Heart right ventricle (tissue), 16 donors: Measurements from ENCODE around the gene INPP5A. TPM values are rescaled to one million over a fixed set of nuclear protein-coding genes. Genes with fewer than 3 reads are reported as not detected.

Source experiments
- ATAC-seq, 8 donors: fragments of 200-7000 bp; cut with Tn5 transposase; one replicate each; pipeline ENCODE4 v1.9.1; 2020; ENCODE audit warnings: mild to moderate bottlenecking in 8 of 8, moderate library complexity in 8 of 8, moderate number of reproducible peaks in 1 of 8
- DNase-seq, 2 donors: peaks; one replicate each; pipeline ENCODE4 v3.0.0-alpha.2; 2020
- H3K27ac ChIP-seq, 10 donors: fragments of 200-600 bp; sonication (generic) in 2 of 10; one replicate each; pipeline versions ENCODE4 v1.5.0 to v1.8.0; 2020 to 2022; ENCODE audit warnings: mild to moderate bottlenecking in 3 of 10
- H3K27me3 ChIP-seq, 7 donors: fragments of 200-600 bp; one replicate each; pipeline ENCODE4 v1.8.0; 2021 to 2022; ENCODE audit warnings: mild to moderate bottlenecking in 2 of 7
- H3K36me3 ChIP-seq, 9 donors: fragments of 200-600 bp; sonication (generic) in 1 of 9; one replicate each; pipeline versions ENCODE4 v1.5.0 to v1.8.0; 2020 to 2022; ENCODE audit warnings: mild to moderate bottlenecking in 2 of 9
- H3K4me1 ChIP-seq, 9 donors: fragments of 200-600 bp; sonication (generic) in 1 of 9; one replicate each; pipeline versions ENCODE4 v1.5.0 to v1.8.0; 2020 to 2022; ENCODE audit warnings: mild to moderate bottlenecking in 4 of 9
- H3K4me3 ChIP-seq, 10 donors: fragments of 200-600 bp; sonication (generic) in 2 of 10; one replicate each; pipeline versions ENCODE4 v1.5.0 to v1.8.0; 2020 to 2022; ENCODE audit warnings: mild to moderate bottlenecking in 7 of 10, moderate library complexity in 2 of 10
- H3K9me3 ChIP-seq, 11 donors: fragments of 200-600 bp in 10 of 11; sonication (generic) in 2 of 11; one replicate each; pipeline versions ENCODE4 v1.5.0 to v1.8.0; 2013 to 2022; ENCODE audit warnings: mild to moderate bottlenecking in 2 of 11, control low read depth in 1 of 11, moderate library complexity in 1 of 11
- WGBS, 2 donors: extraction: QIAGEN DNeasy Blood & Tissue Kit; methylation state at CpG; one replicate each; pipeline ENCODE4 v1.1.7; 2013; ENCODE audit warnings: inconsistent platforms in 1 of 2; 5-methylcytosine and 5-hydroxymethylcytosine counted together
- intact Hi-C, 10 donors: fragments of 100-400 bp; cut with DNase I; formaldehyde crosslinking; loops; one replicate each; pipeline versions ENCODE4 v1.11.1 to v1.14.2; 2022
- polyA plus RNA-seq, 2 donors: library from polyadenylated mRNA; stranded (reverse); fragments of 200-250 nt; gene quantifications; one replicate each; pipeline ENCODE4 v1.2.3, GENCODE V29; 2013
- total RNA-seq, 10 donors: library from RNA; stranded (reverse); fragmentation: NEBNext Ultra II Directional in 3 of 10; extraction: Animal tissue kit (Norgen Biotek cat#: 25700) in 3 of 10; gene quantifications; one replicate each; pipeline versions ENCODE4 v1.2.1 to v1.2.4, GENCODE V29; 2021 to 2023
- TF ChIP-seq, protein P1 (sequence below), 9 donors: fragments of 200-600 bp; sonication (generic) in 2 of 9; IDR thresholded peaks; one replicate each; pipeline versions ENCODE4 v1.5.0 to v1.8.0; 2021 to 2022; ENCODE audit warnings: antibody characterized with exemption in 9 of 9, mild to moderate bottlenecking in 5 of 9, moderate library complexity in 1 of 9
- donor health status: Arrhythmogenic right ventricular cardiomyopathy.
- donor health status: ischemic (EF 13 %, LVEDD 7.1; RV severe dilation, severe dysfunction).
- donor health status: healthy with polysubstance abuse.
- donor health status: DM: no; HTN: yes; CAD: no.
- donor health status: DM: no; HTN: no; CAD: no.
- donor health status: ischemic (EF 25% LVEDD 6.9; RV normal size, moderate dysfunction).
- donor health status: ischemic (EF 25% LVEDD 5.7; RV mildly dilated, moderate dysfunction).
- donor health status: healthy.
- donor health status: DM: yes; HTN: yes; CAD: no.
- donor health status: Ischemic cardiomyopathy.
- donor health status: ischemic (EF 35%, LVEDD 5.7; RV mildly dilated, moderate dysfunction).
- donor health status: nonischemic (EF 11% LVEDD 7.7; RV severe dilation, severe dysfunction).
- donor health status: DM: yes; HTN: yes; CAD: no.
- donor health status: PGD.
- donor health status: ischemic (EF 29% LVEDD 5.4; RV normal size, mild dysfunction).
- donor health status: nonischemic (EF 23%, LVEDD 6.1; RV moderate dilation, normal function).

The INPP5A gene
- total and polyA plus RNA-seq, 12 donors = 30.4 to 122 (median 106) TPM

DNA sequence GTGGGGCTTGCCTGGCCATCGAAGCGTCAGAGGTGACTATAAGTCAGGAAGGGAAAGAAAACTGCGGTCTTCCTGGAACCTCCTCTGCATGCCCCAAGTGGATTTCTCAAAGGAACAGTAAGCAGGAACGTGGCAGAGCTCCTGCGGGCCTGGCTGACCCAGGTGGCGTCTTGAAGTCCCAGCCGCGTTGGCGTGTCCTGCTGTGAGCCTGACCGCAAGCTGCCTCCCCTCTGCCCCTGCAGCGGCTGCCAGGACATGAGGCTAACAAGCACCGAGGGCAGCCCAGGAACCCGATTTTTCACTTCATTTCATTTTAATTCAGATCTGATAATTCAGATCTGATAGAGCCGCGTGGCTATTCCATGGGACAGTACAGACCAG lies 193.0 kb downstream of the INPP5A start:
- TF ChIP-seq, protein P1, sequence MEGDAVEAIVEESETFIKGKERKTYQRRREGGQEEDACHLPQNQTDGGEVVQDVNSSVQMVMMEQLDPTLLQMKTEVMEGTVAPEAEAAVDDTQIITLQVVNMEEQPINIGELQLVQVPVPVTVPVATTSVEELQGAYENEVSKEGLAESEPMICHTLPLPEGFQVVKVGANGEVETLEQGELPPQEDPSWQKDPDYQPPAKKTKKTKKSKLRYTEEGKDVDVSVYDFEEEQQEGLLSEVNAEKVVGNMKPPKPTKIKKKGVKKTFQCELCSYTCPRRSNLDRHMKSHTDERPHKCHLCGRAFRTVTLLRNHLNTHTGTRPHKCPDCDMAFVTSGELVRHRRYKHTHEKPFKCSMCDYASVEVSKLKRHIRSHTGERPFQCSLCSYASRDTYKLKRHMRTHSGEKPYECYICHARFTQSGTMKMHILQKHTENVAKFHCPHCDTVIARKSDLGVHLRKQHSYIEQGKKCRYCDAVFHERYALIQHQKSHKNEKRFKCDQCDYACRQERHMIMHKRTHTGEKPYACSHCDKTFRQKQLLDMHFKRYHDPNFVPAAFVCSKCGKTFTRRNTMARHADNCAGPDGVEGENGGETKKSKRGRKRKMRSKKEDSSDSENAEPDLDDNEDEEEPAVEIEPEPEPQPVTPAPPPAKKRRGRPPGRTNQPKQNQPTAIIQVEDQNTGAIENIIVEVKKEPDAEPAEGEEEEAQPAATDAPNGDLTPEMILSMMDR (IDR thresholded peaks at IDR 0.05) = no peak
- H3K4me1 ChIP-seq = no peaks in the 10 kb centered on the region
- ATAC-seq (no peak), DNase-seq (no peak)
- no peaks in the 10 kb centered on the region for H3K27me3 ChIP-seq
- peaks cover 0 to 83% (median 3%) of the 10 kb centered on the region in 9 donors for H3K36me3 ChIP-seq
- no peak overlapping the region for H3K27ac ChIP-seq
- no peak overlapping the region for H3K4me3 ChIP-seq
- H3K9me3 ChIP-seq = no peaks in the 10 kb centered on the region
- intact Hi-C loops = no loop called here
- WGBS, 2 donors = 88 to 91% methylated on average over 15 of the region's 15 CpGs

DNA sequence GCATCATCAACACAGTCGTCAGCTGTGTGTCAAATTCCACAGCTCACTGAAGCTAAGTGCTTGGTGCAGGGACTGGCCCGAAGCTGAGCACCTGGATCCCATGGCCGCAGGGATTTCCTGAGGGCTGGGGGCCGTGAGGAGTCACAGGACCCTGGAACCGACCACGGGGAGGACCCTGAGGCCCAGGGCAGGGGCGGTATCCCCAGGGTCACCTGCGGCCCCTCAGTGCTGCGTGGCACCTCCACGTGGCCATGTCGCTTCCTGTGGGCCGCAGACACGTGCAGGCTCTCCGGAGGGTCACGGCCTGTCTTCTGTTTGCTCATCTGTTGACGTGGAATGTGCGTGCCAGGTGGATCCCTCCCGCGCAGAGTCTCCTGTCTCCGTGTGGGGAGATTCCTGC lies 194.9 kb downstream of the INPP5A start:
- H3K36me3 ChIP-seq = peaks cover 0 to 79% (median 3%) of the 10 kb centered on the region in 9 donors
- no peak overlapping the region for H3K4me3 ChIP-seq
- no peaks in the 10 kb centered on the region for H3K27me3 ChIP-seq
- H3K4me1 ChIP-seq = peaks cover 0 to 5% (median 0%) of the 10 kb centered on the region in 9 donors
- intact Hi-C loops = no loop called here
- TF ChIP-seq, protein P1 (IDR thresholded peaks at IDR 0.05) = no peak
- H3K27ac ChIP-seq = no peak overlapping the region
- ATAC-seq (no peak), DNase-seq (no peak)
- H3K9me3 ChIP-seq = no peaks in the 10 kb centered on the region
- WGBS, 2 donors = 95% methylated on average over 20 of the region's 20 CpGs

DNA sequence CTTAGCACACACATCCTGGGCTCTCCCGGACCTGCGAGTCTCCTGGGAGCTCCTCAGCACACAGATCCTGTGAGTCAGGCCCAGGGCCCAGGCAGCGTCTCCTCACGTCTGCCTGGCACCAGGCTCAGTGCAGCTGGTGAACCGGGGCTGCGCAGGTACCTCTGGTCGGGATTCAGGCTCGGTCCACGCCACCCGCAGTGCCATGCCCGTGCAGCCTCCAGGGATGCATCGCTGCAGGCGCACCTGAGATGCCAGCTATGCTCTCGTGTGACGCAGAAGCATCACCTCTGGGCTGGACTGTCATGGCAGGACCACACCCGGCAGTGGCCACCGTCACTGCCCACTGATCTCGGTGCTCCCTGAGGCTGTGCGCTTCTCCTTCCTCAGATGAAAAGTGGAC lies 196.3 kb downstream of the INPP5A start:
- DNase-seq (no peak), ATAC-seq (no peak)
- no peaks in the 10 kb centered on the region for H3K27me3 ChIP-seq
- intact Hi-C loops = no loop called here
- no peak overlapping the region for H3K4me3 ChIP-seq
- WGBS, 2 donors = 92 to 93% methylated on average over 19 of the region's 19 CpGs
- TF ChIP-seq, protein P1 (IDR thresholded peaks at IDR 0.05) = no peak
- peaks cover 0 to 19% (median 10%) of the 10 kb centered on the region in 9 donors for H3K4me1 ChIP-seq
- H3K27ac ChIP-seq = no peak overlapping the region
- H3K9me3 ChIP-seq = no peaks in the 10 kb centered on the region
- peaks cover 0 to 68% (median 0%) of the 10 kb centered on the region in 9 donors for H3K36me3 ChIP-seq

DNA sequence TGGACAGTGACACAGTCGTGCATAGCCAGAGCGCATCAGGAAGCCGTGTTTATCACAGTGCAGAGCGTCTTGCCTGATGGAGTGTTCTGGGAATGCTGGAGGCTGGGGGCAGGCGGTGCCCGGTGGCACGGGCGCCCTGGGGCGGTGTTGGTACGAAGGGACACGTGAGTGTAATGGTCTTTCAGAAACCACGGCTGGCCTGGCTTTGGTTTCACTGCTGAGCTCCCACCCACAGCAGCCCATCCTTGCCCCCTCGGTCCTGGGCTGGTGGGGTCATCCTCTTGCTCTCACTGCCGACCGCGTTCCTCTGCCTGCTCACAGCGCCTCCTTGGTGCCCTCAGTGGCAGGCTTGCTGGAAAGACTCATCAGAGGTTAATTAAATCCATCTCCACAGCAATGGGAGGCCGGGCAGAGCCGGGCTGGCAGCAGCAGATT lies 197.8 kb downstream of the INPP5A start:
- peaks cover 0 to 55% (median 0%) of the 10 kb centered on the region in 9 donors for H3K36me3 ChIP-seq

More for the DNA sequence above, 197.8 kb downstream of the INPP5A start:
- Histone ChIP-seq H3K27ac (no peak overlapping the region), H3K27me3 (no peaks in the 10 kb centered on the region), H3K9me3 (no peaks in the 10 kb centered on the region), H3K4me3 (no peak overlapping the region), H3K4me1 (peaks cover 0 to 23% (median 11%) of the 10 kb centered on the region in 9 donors)
- no peak for ATAC-seq
- DNase-seq = no peak
- TF ChIP-seq, protein P1 (IDR thresholded peaks at IDR 0.05) = no peak
- 91 to 92% methylated on average over 19 of the region's 19 CpGs for WGBS, 2 donors
- intact Hi-C loops = loop anchor here in 1 of 10 donors (5.0 kb wide), 1 partner anchor 78 kb away; no protein-coding TSS in a partner anchor
